Measurements from ENCODE around the gene PRKN. TPM values are rescaled to one million over a fixed set of nuclear protein-coding genes. Genes with fewer than 3 reads are reported as not detected.

Gene PRKN
- total RNA-seq, 1 donor from 2014 or later = 5.7 TPM

DNA sequence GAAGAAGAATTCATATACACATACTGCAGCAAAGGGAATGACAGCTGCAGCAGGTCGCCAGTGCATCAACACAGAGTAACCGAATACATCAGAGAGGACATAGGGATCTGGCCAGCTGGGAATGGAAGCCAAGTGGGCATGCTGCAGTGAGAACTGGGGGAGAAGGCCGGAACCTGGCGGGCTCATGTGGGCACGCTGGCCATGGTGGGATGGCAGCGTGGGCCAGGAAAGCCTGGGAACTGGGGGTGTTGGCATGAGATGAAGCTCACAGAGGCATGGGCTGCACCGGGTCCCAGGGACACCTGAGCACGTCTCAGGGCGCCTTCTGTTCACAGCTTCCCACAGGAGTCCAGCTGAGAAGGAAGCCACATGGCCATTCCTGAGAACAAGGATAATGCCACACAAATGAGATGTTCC is 1314.2 kb downstream of the PRKN start:
- DNase-seq (ENCODE audit: low spot score) = no peak
- no peaks in the 10 kb centered on the region for H3K9me3 Mint-ChIP-seq (ENCODE audit: low read depth)
- H3K4me3 Mint-ChIP-seq (ENCODE audit: unreplicated experiment) = no peak overlapping the region
- H3K27me3 Mint-ChIP-seq (ENCODE audit: low read depth) = no peaks in the 10 kb centered on the region
- TF ChIP-seq, protein P1, sequence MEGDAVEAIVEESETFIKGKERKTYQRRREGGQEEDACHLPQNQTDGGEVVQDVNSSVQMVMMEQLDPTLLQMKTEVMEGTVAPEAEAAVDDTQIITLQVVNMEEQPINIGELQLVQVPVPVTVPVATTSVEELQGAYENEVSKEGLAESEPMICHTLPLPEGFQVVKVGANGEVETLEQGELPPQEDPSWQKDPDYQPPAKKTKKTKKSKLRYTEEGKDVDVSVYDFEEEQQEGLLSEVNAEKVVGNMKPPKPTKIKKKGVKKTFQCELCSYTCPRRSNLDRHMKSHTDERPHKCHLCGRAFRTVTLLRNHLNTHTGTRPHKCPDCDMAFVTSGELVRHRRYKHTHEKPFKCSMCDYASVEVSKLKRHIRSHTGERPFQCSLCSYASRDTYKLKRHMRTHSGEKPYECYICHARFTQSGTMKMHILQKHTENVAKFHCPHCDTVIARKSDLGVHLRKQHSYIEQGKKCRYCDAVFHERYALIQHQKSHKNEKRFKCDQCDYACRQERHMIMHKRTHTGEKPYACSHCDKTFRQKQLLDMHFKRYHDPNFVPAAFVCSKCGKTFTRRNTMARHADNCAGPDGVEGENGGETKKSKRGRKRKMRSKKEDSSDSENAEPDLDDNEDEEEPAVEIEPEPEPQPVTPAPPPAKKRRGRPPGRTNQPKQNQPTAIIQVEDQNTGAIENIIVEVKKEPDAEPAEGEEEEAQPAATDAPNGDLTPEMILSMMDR (IDR thresholded peaks at IDR 0.05) = no peak
- H3K27ac Mint-ChIP-seq (ENCODE audit: unreplicated experiment) = peak overlapping the region; percentile 74
- H3K4me1 Mint-ChIP-seq (ENCODE audit: low read depth) = peaks cover 39% of the 10 kb centered on the region
- H3K36me3 Mint-ChIP-seq (ENCODE audit: low read depth) = no peaks in the 10 kb centered on the region

DNA sequence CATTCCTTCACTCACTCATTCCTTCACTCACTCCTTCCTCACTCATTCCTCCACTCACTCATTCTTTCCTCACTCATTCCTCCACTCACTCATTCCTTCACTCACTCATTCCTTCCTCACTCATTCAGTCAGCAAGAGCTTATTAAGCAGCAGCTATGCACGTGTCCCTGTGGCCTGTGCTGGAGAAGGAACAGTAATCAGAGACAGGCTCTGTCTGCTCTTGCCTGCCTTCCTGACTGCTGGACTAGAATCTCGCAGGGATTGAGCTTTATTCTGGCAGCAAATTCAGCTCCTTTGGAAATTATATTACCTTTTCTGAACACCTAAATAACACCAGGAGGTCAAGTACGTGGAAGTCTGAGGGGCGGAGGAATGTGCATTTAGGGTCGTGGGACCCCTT is 1314.8 kb downstream of the PRKN start:
- no peaks in the 10 kb centered on the region for H3K27me3 Mint-ChIP-seq (ENCODE audit: low read depth)
- H3K4me3 Mint-ChIP-seq (ENCODE audit: unreplicated experiment) = no peak overlapping the region
- H3K36me3 Mint-ChIP-seq (ENCODE audit: low read depth) = no peaks in the 10 kb centered on the region
- H3K4me1 Mint-ChIP-seq (ENCODE audit: low read depth) = peaks cover 38% of the 10 kb centered on the region
- no peak overlapping the region for H3K27ac Mint-ChIP-seq (ENCODE audit: unreplicated experiment)
- TF ChIP-seq, protein P1 (IDR thresholded peaks at IDR 0.05) = no peak
- DNase-seq (ENCODE audit: low spot score) = no peak
- no peaks in the 10 kb centered on the region for H3K9me3 Mint-ChIP-seq (ENCODE audit: low read depth)

DNA sequence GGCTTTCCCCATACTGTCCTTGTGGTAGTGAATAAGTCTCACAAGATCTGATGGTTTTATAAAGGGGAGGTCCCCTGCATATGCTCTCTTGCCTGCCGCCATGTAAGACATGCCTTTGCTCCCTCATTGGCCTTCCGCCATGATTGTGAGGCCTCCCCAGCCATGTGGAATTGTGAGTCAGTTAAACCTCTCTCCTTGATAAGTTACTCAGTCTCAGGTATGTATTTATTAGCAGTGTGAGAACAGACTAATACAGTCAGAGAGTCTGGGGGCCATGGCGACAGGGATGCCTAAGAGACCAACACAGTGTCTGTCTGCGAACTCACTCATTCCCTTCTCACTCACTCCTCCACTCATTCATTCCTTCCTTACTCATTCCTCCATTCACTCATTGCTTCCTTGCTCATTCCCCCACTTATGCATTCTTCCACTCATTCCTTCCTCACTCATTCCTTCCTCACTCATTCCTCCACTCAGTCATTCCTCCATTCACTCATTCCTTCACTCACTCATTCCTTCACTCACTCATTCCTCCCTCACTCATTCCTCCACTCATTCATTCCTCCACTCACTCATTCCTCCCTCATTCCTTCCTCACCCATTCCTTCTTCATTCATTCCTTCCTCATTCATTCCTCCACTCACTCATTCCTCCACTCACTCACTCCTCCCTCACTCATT is 1316.2 kb downstream of the PRKN start:
- no peak for DNase-seq (ENCODE audit: low spot score)
- no peak overlapping the region for H3K27ac Mint-ChIP-seq (ENCODE audit: unreplicated experiment)
- no peaks in the 10 kb centered on the region for H3K27me3 Mint-ChIP-seq (ENCODE audit: low read depth)
- H3K9me3 Mint-ChIP-seq (ENCODE audit: low read depth) = no peaks in the 10 kb centered on the region
- no peaks in the 10 kb centered on the region for H3K36me3 Mint-ChIP-seq (ENCODE audit: low read depth)
- no peak overlapping the region for H3K4me3 Mint-ChIP-seq (ENCODE audit: unreplicated experiment)
- TF ChIP-seq, protein P1 (IDR thresholded peaks at IDR 0.05) = no peak
- peaks cover 38% of the 10 kb centered on the region for H3K4me1 Mint-ChIP-seq (ENCODE audit: low read depth)

DNA sequence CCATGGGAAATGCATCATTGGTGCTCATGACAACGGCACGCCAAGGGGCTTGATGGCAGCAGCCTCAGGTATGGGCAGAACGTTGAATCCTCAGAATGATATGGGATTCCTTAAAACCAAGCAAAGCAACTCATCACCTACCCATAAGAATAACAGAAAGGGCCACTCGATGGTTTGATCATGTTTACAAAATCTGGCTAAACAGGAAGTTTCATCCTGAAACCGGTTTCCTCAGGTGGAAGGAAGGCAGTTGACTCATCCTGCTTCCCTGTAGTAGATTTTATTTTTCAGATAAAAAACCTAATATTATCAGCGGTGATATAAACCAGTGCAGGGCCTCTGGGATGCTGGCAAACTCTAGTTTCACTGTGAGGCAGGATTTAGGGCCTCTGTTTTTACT is 1316.8 kb downstream of the PRKN start:
- DNase-seq (ENCODE audit: low spot score) = no peak
- H3K4me1 Mint-ChIP-seq (ENCODE audit: low read depth) = peaks cover 37% of the 10 kb centered on the region
- no peak overlapping the region for H3K27ac Mint-ChIP-seq (ENCODE audit: unreplicated experiment)
- H3K36me3 Mint-ChIP-seq (ENCODE audit: low read depth) = no peaks in the 10 kb centered on the region
- H3K9me3 Mint-ChIP-seq (ENCODE audit: low read depth) = no peaks in the 10 kb centered on the region
- H3K27me3 Mint-ChIP-seq (ENCODE audit: low read depth) = no peaks in the 10 kb centered on the region
- TF ChIP-seq, protein P1 (IDR thresholded peaks at IDR 0.05) = no peak
- H3K4me3 Mint-ChIP-seq (ENCODE audit: unreplicated experiment) = no peak overlapping the region

DNA sequence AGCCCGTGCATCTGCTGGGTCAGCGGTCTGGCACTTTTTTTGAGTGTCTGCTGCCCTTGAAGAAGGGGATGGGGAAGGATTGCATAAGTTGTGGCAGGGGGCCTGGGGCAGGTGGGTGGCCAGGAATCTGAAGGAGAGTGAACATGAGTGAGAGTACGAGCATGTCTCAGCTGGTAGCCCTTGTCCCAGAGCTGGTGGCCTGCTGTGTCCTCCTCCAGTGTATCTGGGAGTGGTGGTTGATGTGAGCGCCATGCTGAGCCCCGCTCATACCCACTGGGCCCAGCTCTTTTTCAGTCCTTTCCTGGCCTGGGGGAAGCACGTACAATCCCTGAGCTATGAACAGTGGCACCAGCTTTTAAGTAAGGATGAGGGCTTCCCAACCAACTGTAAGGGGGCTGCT is 1317.5 kb downstream of the PRKN start:
- Mint-ChIP-seq H3K4me3 (ENCODE audit: unreplicated experiment) (no peak overlapping the region), H3K27ac (ENCODE audit: unreplicated experiment) (peak overlapping the region; percentile 80), H3K36me3 (ENCODE audit: low read depth) (no peaks in the 10 kb centered on the region), H3K27me3 (ENCODE audit: low read depth) (no peaks in the 10 kb centered on the region), H3K4me1 (ENCODE audit: low read depth) (peaks cover 35% of the 10 kb centered on the region), H3K9me3 (ENCODE audit: low read depth) (no peaks in the 10 kb centered on the region)
- TF ChIP-seq, protein P1 (IDR thresholded peaks at IDR 0.05) = no peak
- DNase-seq (ENCODE audit: low spot score) = no peak
